Head of caudate nucleus (tissue), 42 donors: ENCODE results near the gene CADM1.

Experiments
- DNase-seq, 42 donors: peaks; one replicate each; pipeline versions ENCODE4 v3.0.0 to v3.0.0-alpha.2; 2020 to 2021; ENCODE audit warnings: mixed read lengths in 7 of 42
- intact Hi-C: fragments of 100-400 bp; cut with DNase I; formaldehyde crosslinking; loops from one replicate; pipeline ENCODE4 v1.15.0; 2022

CADM1 gene

DNA sequence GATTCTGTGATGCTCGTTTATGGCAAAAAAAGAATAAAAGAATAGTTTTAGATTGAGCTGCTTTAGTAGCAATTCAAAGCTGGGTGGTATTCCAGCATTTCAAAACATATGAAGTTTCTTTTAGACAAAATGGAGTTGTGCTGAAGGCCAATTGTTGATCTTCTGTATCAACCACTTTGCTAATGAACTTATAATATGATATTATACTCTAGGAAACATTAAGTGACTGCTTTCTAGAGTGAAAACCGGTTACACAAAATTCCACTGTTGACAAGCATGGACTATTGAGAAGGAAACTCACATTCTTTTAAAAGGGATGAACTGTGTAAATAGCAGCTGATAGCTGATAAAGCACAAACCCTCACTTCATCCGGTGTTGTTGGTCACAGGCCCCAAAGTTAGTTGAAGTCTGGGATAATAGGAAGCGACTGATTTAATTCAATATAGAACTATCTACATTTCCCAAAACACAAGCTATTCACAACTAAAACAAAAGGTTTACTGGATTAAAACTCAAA, 255.1 kb downstream of the CADM1 start:
- DNase-seq: no peak

DNA sequence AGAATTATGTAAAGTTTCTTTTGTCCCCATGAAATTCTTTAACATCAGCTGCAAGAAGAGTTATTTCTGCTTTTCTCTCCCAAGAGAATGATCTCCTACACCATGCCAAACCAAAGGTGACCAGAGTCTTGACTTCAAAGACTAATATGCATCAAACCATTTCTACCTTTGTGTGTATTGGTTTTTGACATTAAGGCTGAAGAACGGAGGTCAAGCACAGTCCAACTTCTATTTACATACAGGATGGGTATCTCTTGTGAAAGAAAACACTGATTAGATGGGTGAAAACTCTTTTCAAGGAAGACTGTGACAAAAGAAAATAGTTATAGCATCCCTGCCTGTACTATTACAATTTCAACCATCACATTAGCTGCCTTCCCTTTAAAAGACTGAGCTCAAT, 256.3 kb downstream of the CADM1 start:
- no peak for DNase-seq
- intact Hi-C loops: no loop called here

More for the DNA sequence above, 255.1 kb downstream of the CADM1 start:
- intact Hi-C loops: no loop called here

- no peak for DNase-seq
- intact Hi-C loops: no loop called here
Measured at GRCh38 chr11:115247361-115247760, 256.9 kb downstream of the CADM1 start.

- peak; percentile 5 to 80 (median 46) for DNase-seq
- intact Hi-C loops: no loop called here
Measured at GRCh38 chr11:115244758-115245157, 259.5 kb downstream of the CADM1 start.

DNA sequence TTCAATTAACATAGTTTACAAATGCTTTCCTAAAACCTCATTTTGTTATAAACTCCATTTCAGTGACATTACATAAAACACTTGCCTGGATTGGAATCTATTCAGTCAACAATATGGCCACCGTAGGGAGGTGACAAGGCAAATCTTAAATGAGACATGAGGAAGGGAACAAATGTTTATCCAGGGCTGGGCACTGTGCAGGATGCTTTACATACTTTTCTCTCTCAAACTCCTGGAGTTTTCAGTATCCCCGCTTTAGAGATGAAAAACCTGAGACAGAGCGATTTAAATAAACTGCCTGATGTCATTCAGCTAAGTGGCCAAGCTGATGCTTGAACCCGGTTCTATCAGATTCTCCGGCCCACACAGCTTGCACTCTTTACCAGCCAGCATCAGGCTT, 259.9 kb downstream of the CADM1 start:
- DNase-seq: no peak
- intact Hi-C loops: no loop called here

DNA sequence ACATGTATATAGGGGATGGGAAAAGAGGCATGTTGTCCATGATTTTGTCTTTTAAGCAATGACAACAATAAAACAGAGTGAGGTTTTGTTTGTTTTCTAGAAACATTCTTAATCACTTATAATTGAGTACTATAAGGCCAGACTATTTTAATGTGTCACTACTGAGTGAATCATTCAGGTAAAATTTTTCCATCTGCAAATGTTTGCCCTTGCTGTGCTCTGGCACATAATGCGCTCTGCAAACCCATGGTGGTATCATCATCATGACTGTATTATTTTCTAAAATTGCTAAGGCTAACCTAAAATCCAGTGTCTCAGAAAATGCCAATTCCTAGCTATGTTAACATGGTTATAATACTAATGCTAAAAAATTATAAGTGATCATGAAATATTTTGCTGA, 261.2 kb downstream of the CADM1 start:
- intact Hi-C loops: no loop called here
- no peak for DNase-seq

DNA sequence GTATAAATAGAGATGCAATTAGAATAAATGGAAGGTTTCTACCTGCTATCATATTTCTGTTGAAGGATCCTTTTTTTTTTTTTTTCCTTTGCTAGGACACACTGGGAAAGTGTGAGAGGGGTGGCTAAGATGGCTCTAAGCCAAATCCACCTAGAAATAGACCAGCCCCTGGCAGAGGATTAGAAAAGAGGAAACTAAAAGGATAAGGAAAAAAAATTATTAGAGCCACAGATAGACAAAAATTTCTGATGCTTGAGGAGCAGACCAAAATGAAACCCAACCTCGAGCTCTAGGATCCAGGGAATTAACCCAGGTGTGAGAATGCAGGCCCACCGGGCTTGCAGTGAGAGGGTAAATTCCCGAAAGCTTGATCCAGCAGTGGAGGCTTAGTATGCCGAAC, 262.3 kb downstream of the CADM1 start:
- no peak for DNase-seq
- intact Hi-C loops: no loop called here

DNA sequence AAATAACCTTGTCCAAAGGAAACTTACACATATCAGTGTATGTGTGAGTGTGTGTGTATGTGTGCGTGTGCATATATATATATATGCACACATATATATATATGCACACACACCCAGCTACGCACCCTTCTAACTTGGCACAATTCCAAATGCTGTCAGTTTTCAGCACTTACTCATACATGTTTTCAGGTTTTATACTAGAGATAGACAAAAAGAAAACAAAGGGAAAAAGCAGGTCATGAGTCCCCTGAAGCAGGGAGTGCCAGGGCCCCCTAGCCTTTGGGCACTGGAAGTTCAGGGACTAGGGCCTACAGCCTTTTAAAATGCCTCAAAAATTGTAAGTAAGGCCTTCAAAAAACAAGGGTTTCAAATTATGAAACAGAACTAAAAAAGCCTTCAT, 265.4 kb downstream of the CADM1 start:
- intact Hi-C loops: no loop called here
- no peak for DNase-seq

DNA sequence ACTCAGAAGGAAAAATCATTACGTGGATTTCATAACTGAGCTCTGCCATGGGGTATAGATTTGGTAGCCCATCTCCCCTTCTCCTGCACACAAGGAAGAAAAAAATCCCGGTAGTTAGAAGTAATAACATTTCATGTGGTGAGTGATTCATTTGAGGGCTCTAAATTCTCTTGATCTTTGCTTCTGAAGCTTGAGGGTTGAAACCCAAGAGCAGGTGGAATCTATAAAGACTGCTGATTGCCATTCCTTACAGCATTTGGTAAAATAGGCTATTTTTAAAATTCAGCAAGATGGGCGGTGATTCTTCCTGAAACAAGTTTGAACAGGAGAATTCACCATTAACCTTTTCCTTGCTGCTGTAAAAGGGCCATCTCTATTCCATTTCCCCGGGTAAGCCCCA, 266.1 kb downstream of the CADM1 start:
- intact Hi-C loops: no loop called here

DNA sequence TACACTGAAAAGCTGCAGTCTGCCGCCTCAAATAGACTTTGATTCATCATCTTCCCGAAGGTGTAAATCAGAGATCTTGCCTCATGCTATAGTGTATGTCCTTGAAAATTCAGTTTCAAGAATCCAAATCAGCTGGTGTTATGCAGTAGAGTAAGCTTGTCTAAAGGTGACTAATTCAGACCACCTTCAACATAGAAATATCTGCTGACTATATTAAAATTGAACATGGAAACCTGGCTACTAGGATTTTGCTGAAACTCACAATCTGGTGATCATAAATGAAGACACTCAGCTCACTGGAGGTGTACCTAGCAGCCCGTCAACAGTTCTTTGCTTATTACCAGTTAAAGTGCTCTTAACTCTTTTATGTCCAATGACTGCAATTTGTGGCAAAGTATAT, 266.6 kb downstream of the CADM1 start:
- intact Hi-C loops: no loop called here
- no peak for DNase-seq

More for the DNA sequence above, 266.1 kb downstream of the CADM1 start:
- DNase-seq: no peak

DNA sequence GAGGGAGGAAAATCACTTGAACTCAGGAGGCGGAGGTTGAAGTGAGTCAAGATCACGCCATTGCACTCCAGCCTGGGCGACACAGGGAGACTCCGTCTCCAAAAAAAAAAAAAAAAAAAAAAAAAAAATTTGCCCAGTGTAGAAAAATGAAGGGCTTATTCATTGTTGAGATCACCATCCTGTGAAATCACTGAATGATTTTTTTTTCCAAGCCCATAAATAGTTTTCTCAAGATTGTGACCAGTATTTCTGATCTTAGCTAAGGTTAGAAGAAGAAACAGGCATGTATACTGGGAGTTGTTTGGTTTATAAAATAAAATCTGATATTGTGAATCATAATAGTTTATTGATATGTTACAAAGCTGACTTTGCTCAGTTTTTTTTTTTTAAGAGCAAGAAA, 269.4 kb downstream of the CADM1 start:
- intact Hi-C loops: no loop called here
- DNase-seq: no peak

- intact Hi-C loops: no loop called here
- DNase-seq: no peak
Measured at GRCh38 chr11:115226556-115226955, 277.7 kb downstream of the CADM1 start.

DNA sequence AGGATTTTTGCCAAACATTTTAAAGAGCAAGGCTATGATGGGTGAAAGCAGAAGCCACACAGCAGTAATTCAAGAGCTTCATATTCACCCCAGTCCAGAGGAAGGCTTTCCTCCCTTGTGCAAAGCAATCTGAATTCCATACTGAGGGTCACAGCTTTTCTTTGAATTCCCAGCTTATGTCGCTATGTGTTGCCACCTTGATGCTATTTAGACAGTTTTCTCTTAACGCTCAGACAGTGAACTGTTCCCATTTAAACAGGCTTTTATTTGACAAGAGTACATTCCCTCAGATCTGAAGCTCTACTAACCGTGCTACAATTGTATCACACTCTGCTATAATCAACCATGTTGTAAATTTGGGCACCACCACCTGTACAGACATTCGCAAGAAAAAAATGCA, 279.7 kb downstream of the CADM1 start:
- intact Hi-C loops: no loop called here

DNA sequence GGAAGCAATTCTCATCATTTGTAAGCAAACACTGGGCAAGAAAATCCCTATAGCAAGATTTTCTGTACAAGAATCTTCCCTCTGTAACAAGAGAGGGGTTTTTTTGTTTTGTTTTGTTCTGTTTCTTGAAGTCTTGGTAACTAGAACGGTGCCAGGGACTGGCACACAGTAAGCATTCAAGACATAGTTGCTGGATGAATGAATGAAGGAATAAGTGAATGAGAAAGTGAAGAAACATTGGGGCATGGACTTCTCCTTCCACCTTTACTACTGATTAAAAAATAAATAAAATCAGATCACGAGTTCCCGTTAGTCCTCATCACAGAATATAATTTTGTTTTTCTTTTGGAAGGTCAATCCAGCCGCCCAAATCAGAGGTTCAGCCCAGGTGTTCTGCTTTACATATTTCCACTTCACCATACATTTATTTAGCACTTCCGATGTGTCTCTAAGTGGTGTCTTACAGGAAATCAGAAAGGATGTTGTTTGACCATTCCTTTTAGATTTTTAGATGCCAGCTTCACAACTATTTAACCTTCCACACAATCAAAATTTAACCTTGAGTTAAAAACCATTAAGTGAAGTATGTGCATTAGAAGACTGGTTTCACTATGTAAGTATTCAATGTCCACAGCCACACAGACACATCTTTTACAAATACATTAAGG, 281.2 kb downstream of the CADM1 start:
- no peak for DNase-seq
- intact Hi-C loops: no loop called here

More for the DNA sequence above, 279.7 kb downstream of the CADM1 start:
- DNase-seq: no peak

DNA sequence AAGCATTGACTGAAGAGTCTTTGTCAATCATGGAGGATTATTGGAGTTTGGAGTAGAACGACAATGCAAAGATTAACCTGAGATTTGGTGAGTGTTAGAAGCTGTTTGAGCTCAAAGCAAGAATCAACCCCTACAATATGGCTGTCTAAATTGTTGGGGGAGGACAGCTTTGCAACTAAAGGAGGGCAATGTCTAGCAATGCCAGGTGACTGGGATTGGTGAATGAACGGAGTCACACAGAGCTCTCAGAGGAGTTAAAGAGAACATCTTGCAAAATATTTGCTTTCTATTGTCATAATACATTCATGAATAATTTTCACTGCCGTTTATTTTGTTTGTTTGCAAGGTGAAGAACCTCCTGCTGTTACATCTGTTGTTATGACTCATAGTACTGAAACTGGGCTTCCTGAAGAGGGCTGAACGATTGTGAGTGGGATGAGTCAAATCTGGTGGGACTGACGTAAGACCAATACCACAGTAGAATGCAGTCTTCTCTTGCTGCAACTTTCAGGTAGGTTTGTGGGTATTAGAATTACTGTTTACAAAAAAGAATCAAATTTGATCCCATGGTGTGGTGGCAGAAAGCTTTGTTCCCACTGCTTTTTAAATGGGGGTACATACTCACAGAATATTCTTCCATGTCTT, 281.9 kb downstream of the CADM1 start:
- DNase-seq: no peak
- intact Hi-C loops: no loop called here

DNA sequence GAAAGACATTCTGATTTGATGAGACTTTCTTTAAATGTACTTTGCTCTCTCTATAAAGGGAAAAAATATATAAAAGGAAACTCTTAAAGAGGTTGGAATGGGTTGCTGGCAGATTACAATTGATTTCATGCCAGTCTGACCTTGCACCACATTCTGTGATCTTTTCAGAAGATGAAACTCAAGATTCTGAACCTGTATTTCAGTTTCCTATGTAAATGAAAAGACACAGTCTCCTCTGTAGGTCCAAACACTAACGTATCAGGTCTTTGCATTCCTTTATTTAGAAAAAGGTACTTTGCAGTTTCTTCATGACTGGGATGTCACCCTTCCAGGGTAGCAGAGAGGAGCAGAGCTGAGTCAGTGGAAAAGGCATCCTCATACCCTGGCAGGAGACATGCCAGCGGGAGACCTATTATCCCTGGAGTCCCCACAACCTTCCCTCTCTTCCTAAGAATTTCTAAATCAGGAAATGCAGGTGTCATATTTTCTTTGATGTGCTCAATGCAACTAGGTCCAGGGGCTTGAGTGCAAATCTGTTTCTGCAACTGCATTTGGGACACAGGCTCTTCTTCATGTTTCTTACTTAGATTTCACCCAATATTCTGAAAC, 282.6 kb downstream of the CADM1 start:
- intact Hi-C loops: no loop called here
- no peak for DNase-seq

DNA sequence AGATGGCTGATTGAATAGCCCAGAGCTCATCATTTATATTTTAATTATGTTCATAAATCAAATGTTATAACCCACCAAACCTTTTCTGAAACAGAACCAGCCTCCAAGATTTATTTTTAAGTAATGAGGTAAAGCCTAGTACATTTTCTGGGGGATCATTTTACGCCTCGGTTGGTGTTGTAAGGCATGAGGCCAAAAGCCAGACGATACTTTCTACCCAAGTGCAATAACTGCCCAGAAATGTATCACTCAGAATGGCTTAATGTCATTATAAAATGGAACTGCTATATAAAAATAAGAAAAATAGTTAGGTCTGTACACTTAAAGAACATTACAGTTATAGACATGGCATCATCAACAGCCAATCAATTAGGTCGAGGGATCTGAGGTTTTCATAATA, 283.3 kb downstream of the CADM1 start:
- no peak for DNase-seq
- intact Hi-C loops: no loop called here

DNA sequence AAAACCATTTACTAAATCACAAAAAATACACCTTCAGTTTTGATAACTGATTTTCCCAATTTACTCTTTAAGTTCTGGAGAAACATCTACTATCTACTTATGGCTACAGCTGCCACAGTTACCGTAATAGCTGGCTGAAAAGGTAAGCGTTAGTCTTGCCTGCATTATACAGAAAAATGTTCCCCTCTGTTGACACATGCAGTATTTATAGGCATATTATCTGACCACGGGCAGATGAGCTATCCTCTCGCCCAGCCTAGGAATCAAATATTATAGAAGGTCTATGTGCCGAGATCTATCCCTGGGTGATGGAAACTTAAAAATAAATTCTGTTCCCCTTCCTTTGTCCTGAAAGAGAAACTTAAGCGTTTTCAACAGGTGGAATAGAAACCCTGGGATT, 283.8 kb downstream of the CADM1 start:
- intact Hi-C loops: no loop called here

GRCh38 chr11:115219376-115219775, 284.8 kb downstream of the CADM1 start:
- intact Hi-C loops: no loop called here
- no peak for DNase-seq

More for the DNA sequence above, 283.8 kb downstream of the CADM1 start:
- no peak for DNase-seq

GRCh38 chr11:115217726-115218311, 286.4 kb downstream of the CADM1 start:
- intact Hi-C loops: no loop called here
- DNase-seq: no peak
